Neutrophil (primary cell): Measurements from ENCODE around the gene DCLK2.

Experiments
- H3K27ac ChIP-seq: fragments of 200-600 bp; sonication (generic); 2 replicates; pipeline ENCODE4 v1.5.1; 2016; ENCODE audit warnings: mild to moderate bottlenecking, moderate library complexity
- H3K27me3 ChIP-seq: fragments of 200-600 bp; sonication (generic); 2 replicates; pipeline ENCODE4 v1.6.0; 2016; ENCODE audit warnings: mild to moderate bottlenecking
- H3K36me3 ChIP-seq: fragments of 200-600 bp; sonication (generic); 2 replicates; pipeline ENCODE4 v1.5.1; 2017
- H3K4me1 ChIP-seq, 2 experiments: fragments of 200-600 bp in 1 of 2; sonication (generic) in 1 of 2; 1 replicate in 1 of 2; 2 replicates in 1 of 2; pipeline versions ENCODE4 v1.5.1 to v1.6.1; 2013 to 2016; ENCODE audit warnings: low read depth in 1 of 2, low read length in 1 of 2, mild to moderate bottlenecking in 1 of 2, moderate library complexity in 1 of 2; ENCODE audit not compliant: control insufficient read depth in 1 of 2, insufficient read depth in 1 of 2
- H3K4me3 ChIP-seq, 2 experiments: fragments of 200-600 bp in 1 of 2; sonication (generic) in 1 of 2; 1 replicate in 1 of 2; 2 replicates in 1 of 2; pipeline ENCODE4 v1.5.1; 2013 to 2016; ENCODE audit warnings: low read depth in 1 of 2, low read length in 1 of 2, mild to moderate bottlenecking in 1 of 2, moderate library complexity in 1 of 2
- H3K9me3 ChIP-seq: fragments of 200-600 bp; sonication (generic); 2 replicates; pipeline ENCODE4 v1.5.1; 2016
- CTCF ChIP-seq: fragments of 200-600 bp; sonication (generic); IDR thresholded peaks from 2 replicates; pipeline ENCODE4 v1.5.1; 2016; ENCODE audit warnings: antibody characterized with exemption

DCLK2 gene

GRCh38 chr4:150259861-150260567, 181.8 kb downstream of the DCLK2 start:
- no peaks in the 10 kb centered on the region for H3K27me3 ChIP-seq
- H3K36me3 ChIP-seq: no peaks in the 10 kb centered on the region
- TF ChIP-seq CTCF: no peak

GRCh38 chr4:150261571-150261970, 183.3 kb downstream of the DCLK2 start:
- H3K4me1 ChIP-seq: no peaks in the 10 kb centered on the region
- H3K9me3 ChIP-seq: no peaks in the 10 kb centered on the region
- H3K27me3 ChIP-seq: no peaks in the 10 kb centered on the region
- no peak for TF ChIP-seq CTCF
- H3K36me3 ChIP-seq: no peaks in the 10 kb centered on the region
- no peak overlapping the region for H3K4me3 ChIP-seq
- H3K27ac ChIP-seq: no peak overlapping the region

More at GRCh38 chr4:150259861-150260567, 181.8 kb downstream of the DCLK2 start:
- H3K9me3 ChIP-seq: no peaks in the 10 kb centered on the region
- no peaks in the 10 kb centered on the region for H3K4me1 ChIP-seq
- no peak overlapping the region for H3K4me3 ChIP-seq
- no peak overlapping the region for H3K27ac ChIP-seq

GRCh38 chr4:150262611-150263010, 184.4 kb downstream of the DCLK2 start:
- TF ChIP-seq CTCF: no peak
- no peaks in the 10 kb centered on the region for H3K4me1 ChIP-seq
- no peak overlapping the region for H3K4me3 ChIP-seq
- no peaks in the 10 kb centered on the region for H3K27me3 ChIP-seq
- no peaks in the 10 kb centered on the region for H3K9me3 ChIP-seq
- no peaks in the 10 kb centered on the region for H3K36me3 ChIP-seq
- no peak overlapping the region for H3K27ac ChIP-seq

- no peaks in the 10 kb centered on the region for H3K9me3 ChIP-seq
- no peak for TF ChIP-seq CTCF
- no peaks in the 10 kb centered on the region for H3K4me1 ChIP-seq
- H3K4me3 ChIP-seq: no peak overlapping the region
- no peaks in the 10 kb centered on the region for H3K36me3 ChIP-seq
- no peak overlapping the region for H3K27ac ChIP-seq
- H3K27me3 ChIP-seq: no peaks in the 10 kb centered on the region
Measured at GRCh38 chr4:150264595-150265161, 186.4 kb downstream of the DCLK2 start.

- Histone ChIP-seq H3K27me3 (no peaks in the 10 kb centered on the region), H3K27ac (no peak overlapping the region), H3K36me3 (no peaks in the 10 kb centered on the region), H3K9me3 (no peaks in the 10 kb centered on the region), H3K4me1 (no peaks in the 10 kb centered on the region), H3K4me3 (no peak overlapping the region)
- no peak for TF ChIP-seq CTCF
Measured at GRCh38 chr4:150265806-150266205, 187.6 kb downstream of the DCLK2 start.
